Osteoblast (primary cell): ENCODE data around the gene COPS3. TPM values are rescaled to one million over a fixed set of nuclear protein-coding genes. Genes with fewer than 3 reads are reported as not detected.

ENCODE experiments used
- DNase-seq: peaks from one replicate; pipeline ENCODE4 v3.0.0; 2011; ENCODE audit warnings: low spot score, mixed read lengths; ENCODE audit not compliant: insufficient read length; ENCODE audit errors: missing footprints
- H2AFZ ChIP-seq: 2 replicates; pipeline ENCODE4 v1.6.0; 2011; ENCODE audit warnings: mild to moderate bottlenecking, low read length
- H3K27ac ChIP-seq: 2 replicates; pipeline ENCODE4 v1.5.1; 2011; ENCODE audit warnings: mild to moderate bottlenecking, low read depth, low read length, moderate library complexity
- H3K27me3 ChIP-seq: 2 replicates; pipeline ENCODE4 v1.6.0; 2012; ENCODE audit warnings: mild to moderate bottlenecking, control low read depth, inconsistent platforms, low read length, moderate library complexity; ENCODE audit not compliant: insufficient read depth
- H3K36me3 ChIP-seq: 2 replicates; pipeline ENCODE4 v1.5.1; 2011; ENCODE audit warnings: mild to moderate bottlenecking, low read length, control low read depth, moderate library complexity; ENCODE audit not compliant: insufficient read depth
- H3K4me1 ChIP-seq: 2 replicates; pipeline ENCODE4 v1.5.1; 2011; ENCODE audit warnings: mild to moderate bottlenecking, low read length, control low read depth, moderate library complexity; ENCODE audit not compliant: insufficient read depth
- H3K4me2 ChIP-seq: 2 replicates; pipeline ENCODE4 v1.6.0; 2011; ENCODE audit warnings: mild to moderate bottlenecking, low read length; ENCODE audit not compliant: insufficient read depth
- H3K4me3 ChIP-seq: fragments of 200-600 bp; sonication (generic); 3 replicates; pipeline ENCODE4 v1.5.1; 2012; ENCODE audit warnings: mild to moderate bottlenecking, low read length, inconsistent platforms; ENCODE audit not compliant: insufficient read depth
- H3K79me2 ChIP-seq: 2 replicates; pipeline ENCODE4 v1.6.0; 2012; ENCODE audit warnings: mild to moderate bottlenecking, low read length, control low read depth, inconsistent platforms; ENCODE audit not compliant: insufficient read depth
- H3K9me3 ChIP-seq: 2 replicates; pipeline ENCODE4 v1.5.1; 2011; ENCODE audit warnings: low read depth, low read length, control low read depth
- H4K20me1 ChIP-seq: 2 replicates; pipeline ENCODE4 v1.6.0; 2012; ENCODE audit warnings: mild to moderate bottlenecking, low read length, control low read depth; ENCODE audit not compliant: insufficient read depth
- total RNA-seq: library from RNA; depleted of rRNA; stranded (reverse); fragments of >200 nt; gene quantifications from 2 replicates; pipeline ENCODE4 v1.2.3, GENCODE V29; 2012
- TF ChIP-seq, protein P1 (sequence below): IDR thresholded peaks from 2 replicates; pipeline ENCODE4 v1.5.1; 2011; ENCODE audit warnings: mild to moderate bottlenecking, low read depth, low read length, moderate library complexity; ENCODE audit errors: extremely low read depth

The COPS3 gene
- total RNA-seq, 1 donor = 78.5 TPM

DNA sequence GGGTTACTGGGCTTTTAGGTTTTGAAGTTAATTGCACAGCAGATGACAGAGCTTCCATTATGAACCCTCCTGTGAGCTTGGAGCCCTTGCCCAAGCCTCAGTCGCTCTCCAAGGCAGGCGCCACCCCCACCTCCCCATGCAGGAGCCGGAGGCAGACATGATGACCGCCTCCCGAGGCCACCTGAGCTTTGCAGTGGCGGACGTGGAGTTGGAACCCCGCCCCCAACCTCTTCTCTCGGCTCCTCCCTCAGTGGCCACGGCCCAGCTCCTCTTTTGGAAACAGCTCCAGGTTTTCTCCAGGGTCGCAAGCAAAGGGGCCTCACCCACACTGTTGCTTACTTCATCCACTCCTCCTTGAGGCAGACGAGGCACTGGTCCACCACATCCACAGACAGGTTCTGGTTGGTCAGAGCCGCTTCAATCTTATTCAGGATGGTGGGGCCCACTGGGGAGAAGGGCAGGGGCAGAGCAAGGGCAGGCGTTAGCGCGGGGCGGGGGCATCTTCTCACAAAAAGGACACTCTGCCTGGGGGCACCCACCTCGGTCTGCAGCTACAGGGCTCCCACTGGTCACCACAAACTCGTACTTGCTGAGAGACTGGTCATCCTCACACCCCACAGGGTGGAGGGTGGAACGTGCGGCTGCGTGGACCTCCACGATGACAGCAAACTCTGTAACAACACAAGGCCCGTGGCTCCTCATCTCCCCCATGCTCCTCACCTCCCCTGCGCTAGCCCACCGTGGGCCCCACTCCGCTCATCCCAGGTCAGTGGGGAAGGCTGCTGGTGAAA is 66.2 kb downstream of the COPS3 start:
- H3K36me3 ChIP-seq = peaks cover 70% of the 10 kb centered on the region

GRCh38 chr17:17213775-17214174 is 67.3 kb downstream of the COPS3 start:
- peaks cover 5% of the 10 kb centered on the region for H3K4me1 ChIP-seq
- TF ChIP-seq, protein P1, sequence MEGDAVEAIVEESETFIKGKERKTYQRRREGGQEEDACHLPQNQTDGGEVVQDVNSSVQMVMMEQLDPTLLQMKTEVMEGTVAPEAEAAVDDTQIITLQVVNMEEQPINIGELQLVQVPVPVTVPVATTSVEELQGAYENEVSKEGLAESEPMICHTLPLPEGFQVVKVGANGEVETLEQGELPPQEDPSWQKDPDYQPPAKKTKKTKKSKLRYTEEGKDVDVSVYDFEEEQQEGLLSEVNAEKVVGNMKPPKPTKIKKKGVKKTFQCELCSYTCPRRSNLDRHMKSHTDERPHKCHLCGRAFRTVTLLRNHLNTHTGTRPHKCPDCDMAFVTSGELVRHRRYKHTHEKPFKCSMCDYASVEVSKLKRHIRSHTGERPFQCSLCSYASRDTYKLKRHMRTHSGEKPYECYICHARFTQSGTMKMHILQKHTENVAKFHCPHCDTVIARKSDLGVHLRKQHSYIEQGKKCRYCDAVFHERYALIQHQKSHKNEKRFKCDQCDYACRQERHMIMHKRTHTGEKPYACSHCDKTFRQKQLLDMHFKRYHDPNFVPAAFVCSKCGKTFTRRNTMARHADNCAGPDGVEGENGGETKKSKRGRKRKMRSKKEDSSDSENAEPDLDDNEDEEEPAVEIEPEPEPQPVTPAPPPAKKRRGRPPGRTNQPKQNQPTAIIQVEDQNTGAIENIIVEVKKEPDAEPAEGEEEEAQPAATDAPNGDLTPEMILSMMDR = no peak
- no peak overlapping the region for H3K4me3 ChIP-seq

More for the DNA sequence above, 66.2 kb downstream of the COPS3 start:
- Histone ChIP-seq H4K20me1 (peaks cover 16% of the 10 kb centered on the region), H3K4me1 (peaks cover 5% of the 10 kb centered on the region), H3K9me3 (no peaks in the 10 kb centered on the region), H2AFZ (no peak overlapping the region), H3K27me3 (no peaks in the 10 kb centered on the region), H3K4me3 (no peak overlapping the region), H3K27ac (no peak overlapping the region), H3K4me2 (no peak overlapping the region), H3K79me2 (peaks cover 13% of the 10 kb centered on the region)
- peak; percentile 85 for DNase-seq
- TF ChIP-seq, protein P1 = no peak

GRCh38 chr17:17207998-17208397 is 73.0 kb downstream of the COPS3 start:
- TF ChIP-seq, protein P1 = no peak
- H3K9me3 ChIP-seq = no peaks in the 10 kb centered on the region
- peaks cover 18% of the 10 kb centered on the region for H3K36me3 ChIP-seq
- H3K27me3 ChIP-seq = no peaks in the 10 kb centered on the region
- H3K4me1 ChIP-seq = peaks cover 32% of the 10 kb centered on the region
- H3K27ac ChIP-seq = no peak overlapping the region
- peaks cover 10% of the 10 kb centered on the region for H4K20me1 ChIP-seq
- peak; percentile 60 for DNase-seq
- peaks cover 13% of the 10 kb centered on the region for H3K79me2 ChIP-seq
- no peak overlapping the region for H2AFZ ChIP-seq
- H3K4me3 ChIP-seq = no peak overlapping the region
- no peak overlapping the region for H3K4me2 ChIP-seq

More at GRCh38 chr17:17213775-17214174, 67.3 kb downstream of the COPS3 start:
- no peak overlapping the region for H2AFZ ChIP-seq
- H3K27ac ChIP-seq = no peak overlapping the region
- H3K27me3 ChIP-seq = no peaks in the 10 kb centered on the region
- H3K4me2 ChIP-seq = no peak overlapping the region
- peaks cover 10% of the 10 kb centered on the region for H3K79me2 ChIP-seq
- peaks cover 16% of the 10 kb centered on the region for H4K20me1 ChIP-seq
- DNase-seq = peak; percentile 31
- H3K36me3 ChIP-seq = peaks cover 65% of the 10 kb centered on the region
- H3K9me3 ChIP-seq = no peaks in the 10 kb centered on the region

DNA sequence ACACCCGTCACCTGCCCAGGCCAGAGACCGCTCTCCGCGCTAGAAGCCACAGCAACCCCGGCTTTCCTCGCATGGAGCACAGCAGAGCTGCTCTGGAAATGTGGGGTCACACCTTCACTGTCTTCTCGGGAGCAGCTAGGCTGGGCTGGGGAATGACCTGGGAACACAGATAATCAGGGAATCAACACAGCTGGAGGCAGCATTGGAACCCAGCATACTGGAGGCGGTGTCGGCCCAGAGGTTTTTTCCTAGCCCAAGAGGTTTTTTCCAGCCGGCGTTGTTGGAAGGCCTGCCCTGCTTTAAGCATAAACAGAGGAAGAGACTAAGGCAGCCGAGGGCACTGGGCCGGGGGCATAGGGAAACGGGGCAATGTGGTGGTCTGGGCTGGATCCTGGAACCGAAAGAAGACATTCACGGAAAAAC is 74.1 kb downstream of the COPS3 start:
- no peaks in the 10 kb centered on the region for H3K27me3 ChIP-seq
- H2AFZ ChIP-seq = peak overlapping the region; percentile 62
- H3K36me3 ChIP-seq = peaks cover 14% of the 10 kb centered on the region
- peaks cover 13% of the 10 kb centered on the region for H3K79me2 ChIP-seq
- TF ChIP-seq, protein P1 = no peak
- H3K4me2 ChIP-seq = peak overlapping the region; percentile 94
- peaks cover 32% of the 10 kb centered on the region for H3K4me1 ChIP-seq
- H3K27ac ChIP-seq = no peak overlapping the region
- peak; percentile 88 for DNase-seq
- no peaks in the 10 kb centered on the region for H3K9me3 ChIP-seq
- peaks cover 10% of the 10 kb centered on the region for H4K20me1 ChIP-seq
- H3K4me3 ChIP-seq = peak overlapping the region; percentile 79
